Esophagus squamous epithelium (tissue), 4 donors: Measurements from ENCODE around the gene TRIM40.

ENCODE experiments used
- CTCF ChIP-seq, 6 experiments: fragments of 450-650 bp in 4 of 6; fragments of 200-600 bp in 2 of 6; sonication (generic) in 2 of 6; IDR thresholded peaks; one replicate each; pipeline ENCODE4 v1.5.1; 2016 to 2019; ENCODE audit warnings: antibody characterized with exemption in 6 of 6, mild to moderate bottlenecking in 4 of 6, moderate library complexity in 4 of 6
- POLR2A ChIP-seq, 4 donors: fragments of 450-650 bp; IDR thresholded peaks; one replicate each; pipeline ENCODE4 v1.6.1; 2017; ENCODE audit warnings: antibody characterized with exemption in 4 of 4, mild to moderate bottlenecking in 4 of 4, moderate library complexity in 3 of 4

GRCh38 chr6:30164714-30165113, 28.8 kb downstream of the TRIM40 start:
- no peak for TF ChIP-seq CTCF (IDR thresholded peaks at IDR 0.05)
- no peak for TF ChIP-seq POLR2A (IDR thresholded peaks at IDR 0.05)
